Measurements from ENCODE around the gene FAM237A.

Gene FAM237A

GRCh38 chr2:206611736-206612135 is 30.6 kb upstream of the FAM237A start:
- DNase-seq (ENCODE audit: extremely low spot score): no peak
- no peak for TF ChIP-seq L3MBTL2 (conservative IDR thresholded peaks at IDR 0.05)
- no peak for TF ChIP-seq ZNF384 (IDR thresholded peaks at IDR 0.05)
- no peak for TF ChIP-seq FOXM1 (IDR thresholded peaks at IDR 0.05; ENCODE audit: borderline replicate concordance)
- no peak for TF ChIP-seq FOXK2 (IDR thresholded peaks at IDR 0.05)
- TF ChIP-seq PKNOX1 (IDR thresholded peaks at IDR 0.05): no peak
- no peak for TF ChIP-seq SUZ12 (IDR thresholded peaks at IDR 0.05)
- no peak for TF ChIP-seq TARDBP (IDR thresholded peaks at IDR 0.05)
- TF ChIP-seq FOXA1 (IDR thresholded peaks at IDR 0.05): no peak
- no peak for TF ChIP-seq LEF1 (IDR thresholded peaks at IDR 0.05; ENCODE audit: borderline replicate concordance)
- TF ChIP-seq CTBP1 (IDR thresholded peaks at IDR 0.05; ENCODE audit: borderline replicate concordance): no peak
- no peak for TF ChIP-seq SP1 (IDR thresholded peaks at IDR 0.05)
- no peak for TF ChIP-seq ARNT (IDR thresholded peaks at IDR 0.05)
- TF ChIP-seq HDGF (IDR thresholded peaks at IDR 0.05; ENCODE audit: borderline replicate concordance): no peak
- TF ChIP-seq ELF4 (IDR thresholded peaks at IDR 0.05): no peak
- TF ChIP-seq BHLHE40 (IDR thresholded peaks at IDR 0.05; ENCODE audit: borderline replicate concordance): no peak
- TF ChIP-seq NFRKB (IDR thresholded peaks at IDR 0.05): no peak
- ChIA-PET CTCF (no interaction called here), POLR2A (no interaction called here)

- DNase-seq (ENCODE audit: extremely low spot score): no peak
- no peak for TF ChIP-seq FOXA1 (IDR thresholded peaks at IDR 0.05)
- TF ChIP-seq ZNF384 (IDR thresholded peaks at IDR 0.05): no peak
- TF ChIP-seq TARDBP (IDR thresholded peaks at IDR 0.05): no peak
- no peak for TF ChIP-seq NFRKB (IDR thresholded peaks at IDR 0.05)
- TF ChIP-seq ARNT (IDR thresholded peaks at IDR 0.05): no peak
- TF ChIP-seq SP1 (IDR thresholded peaks at IDR 0.05): no peak
- no peak for TF ChIP-seq ELF4 (IDR thresholded peaks at IDR 0.05)
- no peak for TF ChIP-seq CTBP1 (IDR thresholded peaks at IDR 0.05; ENCODE audit: borderline replicate concordance)
- TF ChIP-seq BHLHE40 (IDR thresholded peaks at IDR 0.05; ENCODE audit: borderline replicate concordance): no peak
- no peak for TF ChIP-seq HDGF (IDR thresholded peaks at IDR 0.05; ENCODE audit: borderline replicate concordance)
- TF ChIP-seq LEF1 (IDR thresholded peaks at IDR 0.05; ENCODE audit: borderline replicate concordance): no peak
- no peak for TF ChIP-seq L3MBTL2 (conservative IDR thresholded peaks at IDR 0.05)
- TF ChIP-seq PKNOX1 (IDR thresholded peaks at IDR 0.05): no peak
- TF ChIP-seq FOXM1 (IDR thresholded peaks at IDR 0.05; ENCODE audit: borderline replicate concordance): no peak
- TF ChIP-seq SUZ12 (IDR thresholded peaks at IDR 0.05): no peak
- no peak for TF ChIP-seq FOXK2 (IDR thresholded peaks at IDR 0.05)
- CTCF ChIA-PET: interaction anchor here (0.7 kb wide), 1 partner anchor 376 kb away, joined by 3 read pairs; no protein-coding TSS in a partner anchor
- POLR2A ChIA-PET: no interaction called here
These were observed 27.5 kb upstream of the FAM237A start for GRCh38 chr2:206614811-206615210.

GRCh38 chr2:206615417-206616089 is 26.7 kb upstream of the FAM237A start:
- no peak for DNase-seq (ENCODE audit: extremely low spot score)
- TF ChIP-seq FOXM1 (IDR thresholded peaks at IDR 0.05; ENCODE audit: borderline replicate concordance): no peak
- CTCF ChIA-PET: interaction anchor here (0.7 kb wide), 1 partner anchor 375 kb away, joined by 3 read pairs; no protein-coding TSS in a partner anchor
- POLR2A ChIA-PET: no interaction called here

- ChIA-PET CTCF (no interaction called here), POLR2A (no interaction called here)
- DNase-seq (ENCODE audit: extremely low spot score): no peak
- no peak for TF ChIP-seq PKNOX1 (IDR thresholded peaks at IDR 0.05)
- no peak for TF ChIP-seq SUZ12 (IDR thresholded peaks at IDR 0.05)
- TF ChIP-seq ELF4 (IDR thresholded peaks at IDR 0.05): no peak
- no peak for TF ChIP-seq ARNT (IDR thresholded peaks at IDR 0.05)
- TF ChIP-seq NFRKB (IDR thresholded peaks at IDR 0.05): no peak
- TF ChIP-seq HDGF (IDR thresholded peaks at IDR 0.05; ENCODE audit: borderline replicate concordance): no peak
These were observed 26.1 kb upstream of the FAM237A start for GRCh38 chr2:206616151-206616550.

GRCh38 chr2:206619011-206619410 is 23.3 kb upstream of the FAM237A start:
- TF ChIP-seq HDGF (IDR thresholded peaks at IDR 0.05; ENCODE audit: borderline replicate concordance) (no peak), ARNT (IDR thresholded peaks at IDR 0.05) (no peak), FOXK2 (IDR thresholded peaks at IDR 0.05) (no peak), BHLHE40 (IDR thresholded peaks at IDR 0.05; ENCODE audit: borderline replicate concordance) (no peak)
- POLR2A ChIA-PET: no interaction called here
- CTCF ChIA-PET: no interaction called here
- DNase-seq (ENCODE audit: extremely low spot score): no peak

- TF ChIP-seq LEF1 (IDR thresholded peaks at IDR 0.05; ENCODE audit: borderline replicate concordance): no peak
- TF ChIP-seq NFRKB (IDR thresholded peaks at IDR 0.05): no peak
- no peak for TF ChIP-seq HDGF (IDR thresholded peaks at IDR 0.05; ENCODE audit: borderline replicate concordance)
- TF ChIP-seq PKNOX1 (IDR thresholded peaks at IDR 0.05): no peak
- TF ChIP-seq ZNF384 (IDR thresholded peaks at IDR 0.05): no peak
- TF ChIP-seq FOXK2 (IDR thresholded peaks at IDR 0.05): no peak
- no peak for TF ChIP-seq ELF4 (IDR thresholded peaks at IDR 0.05)
- no peak for TF ChIP-seq SUZ12 (IDR thresholded peaks at IDR 0.05)
- POLR2A ChIA-PET: no interaction called here
- CTCF ChIA-PET: no interaction called here
- DNase-seq (ENCODE audit: extremely low spot score): no peak
These were observed 16.2 kb upstream of the FAM237A start for GRCh38 chr2:206626108-206626507.

All from HEK293T (cell line).